HepG2 (cell line): ENCODE data around the gene SHC1. TPM values are rescaled to one million over a fixed set of nuclear protein-coding genes. Genes with fewer than 3 reads are reported as not detected.

Source experiments
- ARNT ChIP-seq: fragments of 450-650 bp; IDR thresholded peaks from 2 replicates; pipeline ENCODE4 v1.6.1; 2017
- EED ChIP-seq: sonication (generic); formaldehyde crosslinking; IDR thresholded peaks from 2 replicates; pipeline ENCODE4 v1.5.0; 2020; ENCODE audit warnings: mild to moderate bottlenecking, missing genetic modification reagents
- HDAC1 ChIP-seq: sonication (generic); formaldehyde crosslinking; IDR thresholded peaks from 2 replicates; pipeline ENCODE4 v1.5.1; 2020; ENCODE audit warnings: mild to moderate bottlenecking, missing genetic modification reagents
- HES4 ChIP-seq: sonication (generic); formaldehyde crosslinking; IDR thresholded peaks from 2 replicates; pipeline ENCODE4 v1.9.0; 2021; ENCODE audit warnings: mild to moderate bottlenecking, missing genetic modification reagents, borderline replicate concordance
- HOXA5 ChIP-seq: sonication (generic); formaldehyde crosslinking; IDR thresholded peaks from 2 replicates; pipeline ENCODE4 v1.4.0; 2020; ENCODE audit warnings: missing genetic modification reagents
- ISL2 ChIP-seq: sonication (generic); formaldehyde crosslinking; IDR thresholded peaks from 2 replicates; pipeline ENCODE4 v1.5.0; 2020; ENCODE audit warnings: missing genetic modification reagents
- MAFF ChIP-seq: IDR thresholded peaks from 2 replicates; pipeline ENCODE4 v1.6.1; 2011; ENCODE audit warnings: low read depth, low read length, improper control_type of control experiment
- MED1 ChIP-seq: sonication (generic); formaldehyde crosslinking; IDR thresholded peaks from 2 replicates; pipeline ENCODE4 v1.4.0; 2020; ENCODE audit warnings: missing genetic modification reagents
- PITX1 ChIP-seq: sonication (generic); formaldehyde crosslinking; IDR thresholded peaks from 2 replicates; pipeline ENCODE4 v1.5.1; 2020; ENCODE audit warnings: mild to moderate bottlenecking, missing genetic modification reagents
- POLR2AphosphoS2 ChIP-seq: IDR thresholded peaks from 2 replicates; pipeline ENCODE4 v1.6.1; 2011; ENCODE audit warnings: low read depth, low read length, improper control_type of control experiment
- RAD51 ChIP-seq: fragments of 450-650 bp; IDR thresholded peaks from 2 replicates; pipeline ENCODE4 v1.6.1; 2016; ENCODE audit warnings: borderline replicate concordance
- RARA ChIP-seq: IDR thresholded peaks from 2 replicates; pipeline ENCODE4 v1.6.1; 2016; ENCODE audit warnings: missing genetic modification reagents, missing compliant biosample characterization
- RFXANK ChIP-seq: IDR thresholded peaks from 2 replicates; pipeline ENCODE4 v1.6.1; 2016
- SP140L ChIP-seq: sonication (generic); formaldehyde crosslinking; IDR thresholded peaks from 2 replicates; pipeline ENCODE4 v1.4.0; 2020; ENCODE audit warnings: missing genetic modification reagents, borderline replicate concordance
- TAF15 ChIP-seq: fragments of 200-400 bp; formaldehyde crosslinking; IDR thresholded peaks from one replicate; pipeline ENCODE4 v1.6.1; 2018; ENCODE audit warnings: mild to moderate bottlenecking, low read depth, low read length; ENCODE audit not compliant: poor library complexity, severe bottlenecking
- TBL1XR1 ChIP-seq: fragments of 150-350 bp; IDR thresholded peaks from 2 replicates; pipeline ENCODE4 v1.6.1; 2014; ENCODE audit warnings: borderline replicate concordance, low read length; ENCODE audit not compliant: partially characterized antibody
- ZNF703 ChIP-seq: sonication (generic); formaldehyde crosslinking; IDR thresholded peaks from 2 replicates; pipeline ENCODE4 v1.5.1; 2020; ENCODE audit warnings: missing genetic modification reagents, mild to moderate bottlenecking, moderate library complexity, borderline replicate concordance
- ZNF839 ChIP-seq: sonication (generic); formaldehyde crosslinking; IDR thresholded peaks from 2 replicates; pipeline ENCODE4 v1.4.0; 2020; ENCODE audit warnings: missing genetic modification reagents, mild to moderate bottlenecking, borderline replicate concordance
- polyA plus RNA-seq, 8 experiments: library from polyadenylated mRNA; depleted of rRNA in 3 of 8; stranded (reverse) in 7 of 8; unstranded in 1 of 8; fragments of >200 nt; fragmentation: Illumina TruSeq in 4 of 8; extraction: Trizol in 4 of 8; gene quantifications; 2 replicates each; pipeline versions ENCODE4 v1.2.1 to v1.2.3, GENCODE V29; 2011 to 2016; ENCODE audit warnings: low read depth in 4 of 8, missing spikeins in 1 of 8, mixed read lengths in 1 of 8; ENCODE audit not compliant: insufficient read depth in 1 of 8
- total RNA-seq, 5 experiments: library from RNA; depleted of rRNA; stranded (reverse); fragments of >200 nt; fragmentation: Illumina TruSeq; extraction: Trizol; gene quantifications; 2 replicates each; pipeline ENCODE4 v1.2.3, GENCODE V29; 2016; ENCODE audit warnings: low read depth in 1 of 5
- TF ChIP-seq, protein P1 (sequence below): sonication (generic); formaldehyde crosslinking; IDR thresholded peaks from 2 replicates; pipeline ENCODE4 v1.8.1; 2023; ENCODE audit warnings: mild to moderate bottlenecking, inconsistent platforms, moderate library complexity, missing genetic modification reagents, borderline replicate concordance
- TF ChIP-seq, protein P2 (sequence below): sonication (generic); formaldehyde crosslinking; IDR thresholded peaks from 2 replicates; pipeline ENCODE4 v1.4.0; 2020; ENCODE audit warnings: missing genetic modification reagents
- TF ChIP-seq, protein P3 (sequence below): sonication (generic); formaldehyde crosslinking; IDR thresholded peaks from 2 replicates; pipeline ENCODE4 v1.9.0; 2022; ENCODE audit warnings: missing genetic modification reagents, mild to moderate bottlenecking, borderline replicate concordance
- TF ChIP-seq, protein P4 (sequence below): sonication (generic); formaldehyde crosslinking; IDR thresholded peaks from 2 replicates; pipeline ENCODE4 v1.4.0; 2020; ENCODE audit warnings: mild to moderate bottlenecking, missing genetic modification reagents

Gene SHC1
- total and polyA plus RNA-seq, 2 of the 13 experiments (the other 11 are each of a cell fraction or from before 2014, with no cell fraction given), result 52.0 to 137 TPM

DNA sequence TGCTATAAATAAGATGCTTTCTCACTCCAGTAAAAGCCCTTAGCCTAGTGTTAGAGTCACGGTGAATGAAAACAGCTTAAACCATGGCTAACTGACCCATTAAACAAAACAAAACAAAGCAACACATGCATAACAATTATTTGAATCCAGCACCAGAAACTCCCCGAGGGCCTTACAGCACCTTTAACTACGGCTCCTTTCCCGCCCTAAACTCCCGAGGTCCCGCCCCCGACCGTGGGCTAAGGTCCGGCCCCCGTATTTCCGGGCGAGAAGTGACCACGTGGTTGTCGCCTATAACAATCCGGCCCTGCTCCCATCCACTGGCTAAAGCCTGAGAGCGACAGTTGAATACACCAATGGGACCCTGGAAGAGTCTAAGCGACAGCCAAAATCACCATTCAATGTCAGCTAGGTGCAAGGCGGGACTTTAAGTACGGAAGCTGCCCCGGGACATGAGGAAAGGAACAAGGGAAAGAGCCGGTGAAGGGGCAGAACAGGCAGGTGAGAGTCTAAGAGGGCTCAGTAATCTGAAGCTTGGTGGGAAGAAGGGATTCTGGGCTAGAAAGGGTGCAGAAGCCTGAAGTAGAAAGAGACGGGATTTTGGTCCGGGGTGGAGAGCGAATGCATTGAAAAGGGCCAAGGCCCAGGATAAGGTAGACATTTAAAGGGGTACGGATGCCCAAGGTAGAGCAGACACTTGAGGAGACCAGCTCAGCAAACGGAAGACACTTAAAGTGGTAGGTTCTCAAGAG, 12.5 kb upstream of the SHC1 start, which contains the start of gene FLAD1 (continued):
- TF ChIP-seq TAF15 (no peak), HES4 (no peak), RFXANK (CRISPR knock-in tag) (0 out of 2 replicates have a peak, but pooled peaks have one; percentile 61), ZNF703 (no peak), MED1 (CRISPR knock-in tag) (peak; percentile 41; the same call in 1 of the 2 replicates), PITX1 (CRISPR knock-in tag) (peak; percentile 44; the same call in 1 of the 2 replicates), RARA (CRISPR knock-in tag) (no peak), TBL1XR1 (no peak), SP140L (no peak), HOXA5 (CRISPR knock-in tag) (peak; percentile 34; the same call in 1 of the 2 replicates), ISL2 (CRISPR knock-in tag) (no peak), ARNT (no peak), RAD51 (peak; percentile 80), ZNF839 (CRISPR knock-in tag) (no peak), MAFF (no peak), POLR2AphosphoS2 (no peak), EED (CRISPR knock-in tag) (no peak), HDAC1 (peak; percentile 94)
- TF ChIP-seq, protein P1, sequence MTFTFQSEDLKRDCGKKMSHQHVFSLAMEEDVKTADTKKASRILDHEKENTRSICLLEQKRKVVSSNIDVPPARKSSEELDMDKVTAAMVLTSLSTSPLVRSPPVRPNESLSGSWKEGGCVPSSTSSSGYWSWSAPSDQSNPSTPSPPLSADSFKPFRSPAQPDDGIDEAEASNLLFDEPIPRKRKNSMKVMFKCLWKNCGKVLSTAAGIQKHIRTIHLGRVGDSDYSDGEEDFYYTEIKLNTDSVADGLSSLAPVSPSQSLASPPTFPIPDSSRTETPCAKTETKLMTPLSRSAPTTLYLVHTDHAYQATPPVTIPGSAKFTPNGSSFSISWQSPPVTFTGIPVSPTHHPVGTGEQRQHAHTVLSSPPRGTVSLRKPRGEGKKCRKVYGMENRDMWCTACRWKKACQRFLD (CRISPR knock-in tag), result no peak
- TF ChIP-seq, protein P2, sequence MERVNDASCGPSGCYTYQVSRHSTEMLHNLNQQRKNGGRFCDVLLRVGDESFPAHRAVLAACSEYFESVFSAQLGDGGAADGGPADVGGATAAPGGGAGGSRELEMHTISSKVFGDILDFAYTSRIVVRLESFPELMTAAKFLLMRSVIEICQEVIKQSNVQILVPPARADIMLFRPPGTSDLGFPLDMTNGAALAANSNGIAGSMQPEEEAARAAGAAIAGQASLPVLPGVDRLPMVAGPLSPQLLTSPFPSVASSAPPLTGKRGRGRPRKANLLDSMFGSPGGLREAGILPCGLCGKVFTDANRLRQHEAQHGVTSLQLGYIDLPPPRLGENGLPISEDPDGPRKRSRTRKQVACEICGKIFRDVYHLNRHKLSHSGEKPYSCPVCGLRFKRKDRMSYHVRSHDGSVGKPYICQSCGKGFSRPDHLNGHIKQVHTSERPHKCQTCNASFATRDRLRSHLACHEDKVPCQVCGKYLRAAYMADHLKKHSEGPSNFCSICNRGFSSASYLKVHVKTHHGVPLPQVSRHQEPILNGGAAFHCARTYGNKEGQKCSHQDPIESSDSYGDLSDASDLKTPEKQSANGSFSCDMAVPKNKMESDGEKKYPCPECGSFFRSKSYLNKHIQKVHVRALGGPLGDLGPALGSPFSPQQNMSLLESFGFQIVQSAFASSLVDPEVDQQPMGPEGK (CRISPR knock-in tag), result peak; percentile 38; the same call in 1 of the 2 replicates
- TF ChIP-seq, protein P3, sequence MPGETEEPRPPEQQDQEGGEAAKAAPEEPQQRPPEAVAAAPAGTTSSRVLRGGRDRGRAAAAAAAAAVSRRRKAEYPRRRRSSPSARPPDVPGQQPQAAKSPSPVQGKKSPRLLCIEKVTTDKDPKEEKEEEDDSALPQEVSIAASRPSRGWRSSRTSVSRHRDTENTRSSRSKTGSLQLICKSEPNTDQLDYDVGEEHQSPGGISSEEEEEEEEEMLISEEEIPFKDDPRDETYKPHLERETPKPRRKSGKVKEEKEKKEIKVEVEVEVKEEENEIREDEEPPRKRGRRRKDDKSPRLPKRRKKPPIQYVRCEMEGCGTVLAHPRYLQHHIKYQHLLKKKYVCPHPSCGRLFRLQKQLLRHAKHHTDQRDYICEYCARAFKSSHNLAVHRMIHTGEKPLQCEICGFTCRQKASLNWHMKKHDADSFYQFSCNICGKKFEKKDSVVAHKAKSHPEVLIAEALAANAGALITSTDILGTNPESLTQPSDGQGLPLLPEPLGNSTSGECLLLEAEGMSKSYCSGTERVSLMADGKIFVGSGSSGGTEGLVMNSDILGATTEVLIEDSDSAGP (CRISPR knock-in tag), result peak; percentile 77; the same call in 1 of the 2 replicates
- TF ChIP-seq, protein P4, sequence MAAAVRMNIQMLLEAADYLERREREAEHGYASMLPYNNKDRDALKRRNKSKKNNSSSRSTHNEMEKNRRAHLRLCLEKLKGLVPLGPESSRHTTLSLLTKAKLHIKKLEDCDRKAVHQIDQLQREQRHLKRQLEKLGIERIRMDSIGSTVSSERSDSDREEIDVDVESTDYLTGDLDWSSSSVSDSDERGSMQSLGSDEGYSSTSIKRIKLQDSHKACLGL, result peak; percentile 76; the same call in 1 of the 2 replicates
